Adrenal gland (tissue), 5 donors: ENCODE results near the gene AHR.
"Not testable (repeated sequence)": the region's sequence is repeated elsewhere in the genome, so short reads cannot be mapped to it uniquely, and the experiment has no call there.

ENCODE experiments used
- CTCF ChIP-seq, 6 experiments: fragments of 450-650 bp in 4 of 6; fragments of 200-600 bp in 2 of 6; sonication (generic) in 1 of 6; IDR thresholded peaks; 1 replicate in 5 of 6; 2 replicates in 1 of 6; pipeline versions ENCODE4 v1.5.1 to v1.8.0; 2016 to 2021; ENCODE audit warnings: antibody characterized with exemption in 6 of 6, mild to moderate bottlenecking in 2 of 6, moderate library complexity in 1 of 6
- POLR2A ChIP-seq, 2 donors: fragments of 450-650 bp; IDR thresholded peaks; one replicate each; pipeline ENCODE4 v1.6.1; 2017; ENCODE audit warnings: antibody characterized with exemption in 2 of 2, mild to moderate bottlenecking in 2 of 2, moderate library complexity in 1 of 2
- donor health status: DM: no; HTN: no; CAD: no.

GRCh38 chr7:17353650-17354419 is 55.4 kb downstream of the AHR start:
- TF ChIP-seq CTCF, POLR2A (IDR thresholded peaks at IDR 0.05): not testable (repeated sequence)
